Upper lobe of right lung (tissue), 1 donor: ENCODE measurements around the gene IFNAR1. TPM values are rescaled to one million over a fixed set of nuclear protein-coding genes. Genes with fewer than 3 reads are reported as not detected.
A peak's percentile ranks its signal among the peaks of the same experiment; 100 is the strongest.

Experiments used
- ATAC-seq: fragments of 200-7000 bp; cut with Tn5 transposase; one replicate; pipeline ENCODE4 v1.9.1; 2020; ENCODE audit warnings: mild to moderate bottlenecking, moderate library complexity
- DNase-seq: peaks from one replicate; pipeline ENCODE4 v3.0.0-alpha.2; 2020
- H3K27ac ChIP-seq: fragments of 200-600 bp; one replicate; pipeline ENCODE4 v1.8.0; 2022
- H3K27me3 ChIP-seq: fragments of 200-600 bp; one replicate; pipeline ENCODE4 v1.8.0; 2022; ENCODE audit warnings: mild to moderate bottlenecking
- H3K36me3 ChIP-seq: fragments of 200-600 bp; one replicate; pipeline ENCODE4 v1.8.0; 2022
- H3K4me1 ChIP-seq: fragments of 200-600 bp; one replicate; pipeline ENCODE4 v1.8.0; 2022
- H3K4me3 ChIP-seq: fragments of 200-600 bp; one replicate; pipeline ENCODE4 v1.8.0; 2022; ENCODE audit warnings: mild to moderate bottlenecking
- H3K9me3 ChIP-seq: fragments of 200-600 bp; one replicate; pipeline ENCODE4 v1.8.0; 2022
- intact Hi-C: fragments of 100-400 bp; cut with DNase I; formaldehyde crosslinking; loops from one replicate; pipeline ENCODE4 v1.11.0; 2022
- long read RNA-seq: library from polyadenylated mRNA; unstranded; transcript quantifications from one replicate; pipeline ENCODE4 v2.0.0, GENCODE V29; 2021
- total RNA-seq: library from RNA; stranded (reverse); fragmentation: NEBNext Ultra II Directional; extraction: Animal tissue kit (Norgen Biotek cat#: 25700); gene quantifications from one replicate; pipeline ENCODE4 v1.2.1, GENCODE V29; 2021
- TF ChIP-seq, protein P1 (sequence below): fragments of 200-600 bp; IDR thresholded peaks from one replicate; pipeline ENCODE4 v1.8.0; 2022; ENCODE audit warnings: antibody characterized with exemption
- donor health status: DM: no; HTN: yes; CAD: no; lungs with severe emphysema.

Gene IFNAR1
- 72.1 TPM for total RNA-seq
- long read RNA-seq, full-length matches to known transcripts: 50 of 64 reads
- long read RNA-seq, partial matches to known transcripts: 1 of 64 reads
- long read RNA-seq, other reads (novel, unspliced or antisense): 13 of 64 reads

DNA sequence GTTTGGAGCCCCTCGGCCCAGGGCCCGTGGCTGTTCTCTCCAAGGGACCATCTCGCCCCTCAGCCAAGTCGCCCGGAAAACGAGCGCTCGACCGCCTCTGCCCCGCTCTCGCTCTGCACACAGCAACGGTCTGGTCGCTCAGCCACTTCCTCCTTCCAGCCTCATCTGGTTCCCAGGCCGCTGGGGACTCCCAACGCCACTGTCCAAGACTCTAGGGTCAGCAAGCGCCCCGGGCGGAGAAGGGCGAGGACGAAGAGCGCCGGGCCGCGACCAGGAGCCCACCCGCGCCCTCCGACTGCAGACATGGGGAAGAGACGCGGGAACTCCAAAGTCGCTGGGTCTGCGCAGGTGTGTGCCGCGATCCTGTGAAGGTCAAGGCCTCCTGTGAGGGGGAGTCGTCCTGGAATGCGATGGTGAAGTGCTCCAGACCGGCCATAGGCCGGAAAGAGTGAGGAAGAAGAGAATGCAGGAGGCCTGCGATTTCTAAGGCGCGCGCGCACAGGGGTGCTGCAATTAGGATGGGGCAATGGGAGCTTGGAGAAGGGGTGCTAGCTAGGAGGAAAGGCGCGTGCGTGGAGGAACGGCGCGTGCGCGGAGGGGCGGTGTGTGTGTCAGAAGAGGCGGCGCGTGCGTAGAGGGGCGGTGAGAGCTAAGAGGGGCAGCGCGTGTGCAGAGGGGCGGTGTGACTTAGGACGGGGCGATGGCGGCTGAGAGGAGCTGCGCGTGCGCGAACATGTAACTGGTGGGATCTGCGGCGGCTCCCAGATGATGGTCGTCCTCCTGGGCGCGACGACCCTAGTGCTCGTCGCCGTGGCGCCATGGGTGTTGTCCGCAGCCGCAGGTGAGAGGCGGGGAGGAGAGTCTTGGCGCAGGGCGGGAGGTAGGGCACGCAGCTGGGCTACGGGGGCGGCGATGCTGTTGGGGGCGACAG lies at the start of gene IFNAR1:
Gene IFNAR1 (plus strand): TSS at position 680 of the 931 bp plus-strand sequence. CDS start 86 bp downstream, at position 766.
- peak within 1 kb of the TSS; percentile 96 for H3K4me3 ChIP-seq
- no peaks in the 10 kb centered on the region for H3K36me3 ChIP-seq
- intact Hi-C loops: no loop called here
- peaks cover 30% of the 10 kb centered on the region for H3K4me1 ChIP-seq
- no peaks in the 10 kb centered on the region for H3K9me3 ChIP-seq
- DNase-seq (peak; percentile 100), ATAC-seq (peak; percentile 99)
- no peaks in the 10 kb centered on the region for H3K27me3 ChIP-seq
- H3K27ac ChIP-seq: peak within 1 kb of the TSS; percentile 99
- TF ChIP-seq, protein P1, sequence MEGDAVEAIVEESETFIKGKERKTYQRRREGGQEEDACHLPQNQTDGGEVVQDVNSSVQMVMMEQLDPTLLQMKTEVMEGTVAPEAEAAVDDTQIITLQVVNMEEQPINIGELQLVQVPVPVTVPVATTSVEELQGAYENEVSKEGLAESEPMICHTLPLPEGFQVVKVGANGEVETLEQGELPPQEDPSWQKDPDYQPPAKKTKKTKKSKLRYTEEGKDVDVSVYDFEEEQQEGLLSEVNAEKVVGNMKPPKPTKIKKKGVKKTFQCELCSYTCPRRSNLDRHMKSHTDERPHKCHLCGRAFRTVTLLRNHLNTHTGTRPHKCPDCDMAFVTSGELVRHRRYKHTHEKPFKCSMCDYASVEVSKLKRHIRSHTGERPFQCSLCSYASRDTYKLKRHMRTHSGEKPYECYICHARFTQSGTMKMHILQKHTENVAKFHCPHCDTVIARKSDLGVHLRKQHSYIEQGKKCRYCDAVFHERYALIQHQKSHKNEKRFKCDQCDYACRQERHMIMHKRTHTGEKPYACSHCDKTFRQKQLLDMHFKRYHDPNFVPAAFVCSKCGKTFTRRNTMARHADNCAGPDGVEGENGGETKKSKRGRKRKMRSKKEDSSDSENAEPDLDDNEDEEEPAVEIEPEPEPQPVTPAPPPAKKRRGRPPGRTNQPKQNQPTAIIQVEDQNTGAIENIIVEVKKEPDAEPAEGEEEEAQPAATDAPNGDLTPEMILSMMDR: no peak

DNA sequence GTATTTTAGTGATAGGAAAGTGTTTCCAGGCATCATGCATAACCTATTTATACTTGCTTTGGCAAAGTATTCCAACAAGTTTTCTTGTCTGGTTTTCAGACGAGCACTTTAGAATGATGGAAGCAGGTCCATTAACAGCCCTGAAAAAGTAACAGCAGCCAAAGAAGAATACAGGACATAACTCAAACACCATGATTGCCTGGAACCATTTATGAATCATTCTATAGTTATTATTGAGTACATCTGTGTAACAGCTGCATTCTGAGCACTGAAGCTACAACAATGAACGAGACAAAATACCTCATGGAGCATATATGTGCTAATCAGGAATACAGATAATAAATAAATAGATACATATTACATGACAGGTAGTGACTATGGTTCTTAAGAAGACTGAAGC lies 46.0 kb upstream of the IFNAR1 start:
- H3K9me3 ChIP-seq: no peaks in the 10 kb centered on the region
- ATAC-seq (no peak), DNase-seq (no peak)
- no peak overlapping the region for H3K4me3 ChIP-seq
- no peaks in the 10 kb centered on the region for H3K4me1 ChIP-seq
- H3K36me3 ChIP-seq: peaks cover 71% of the 10 kb centered on the region
- TF ChIP-seq, protein P1: no peak
- no peaks in the 10 kb centered on the region for H3K27me3 ChIP-seq
- intact Hi-C loops: no loop called here
- H3K27ac ChIP-seq: no peak overlapping the region

- Histone ChIP-seq H3K4me3 (no peak overlapping the region), H3K4me1 (no peaks in the 10 kb centered on the region), H3K27ac (no peak overlapping the region), H3K36me3 (peaks cover 72% of the 10 kb centered on the region), H3K9me3 (no peaks in the 10 kb centered on the region), H3K27me3 (no peaks in the 10 kb centered on the region)
- no peak for DNase-seq
- no peak for ATAC-seq
- intact Hi-C loops: no loop called here
- TF ChIP-seq, protein P1: no peak
These were observed 45.4 kb upstream of the IFNAR1 start for GRCh38 chr21:33279330-33279820.

DNA sequence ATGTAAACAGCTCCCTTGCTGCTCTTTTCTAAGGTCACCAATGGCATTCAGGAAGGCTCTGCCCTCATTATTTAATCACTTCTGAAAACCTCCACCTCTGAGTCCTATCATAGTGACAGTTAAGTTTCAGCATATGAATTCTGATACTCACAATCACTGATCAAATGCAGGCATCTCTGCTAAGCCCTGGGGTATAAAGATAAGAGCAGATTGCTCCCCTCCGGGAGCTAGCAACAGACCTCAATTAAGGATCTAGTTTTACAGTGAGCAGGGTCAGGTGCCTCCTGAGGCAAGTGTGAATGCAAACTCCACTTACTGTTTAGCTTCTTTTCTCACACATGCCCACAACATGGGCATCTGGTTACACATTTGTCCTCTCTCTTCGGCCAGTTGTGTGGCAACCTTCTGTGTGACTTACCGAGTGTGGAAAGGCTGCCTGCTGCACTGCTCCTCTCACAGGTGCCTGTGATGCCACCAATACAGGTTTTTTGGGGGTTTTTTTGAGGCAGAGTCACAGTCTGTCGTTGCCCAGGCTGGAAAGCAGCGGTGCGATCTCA lies 43.6 kb upstream of the IFNAR1 start:
- DNase-seq (no peak), ATAC-seq (no peak)
- TF ChIP-seq, protein P1: no peak
- Histone ChIP-seq H3K36me3 (peaks cover 75% of the 10 kb centered on the region), H3K4me1 (peaks cover 4% of the 10 kb centered on the region), H3K27me3 (no peaks in the 10 kb centered on the region), H3K9me3 (no peaks in the 10 kb centered on the region), H3K4me3 (no peak overlapping the region), H3K27ac (no peak overlapping the region)
- intact Hi-C loops: no loop called here

- DNase-seq: no peak
- no peak overlapping the region for H3K27ac ChIP-seq
- H3K9me3 ChIP-seq: no peaks in the 10 kb centered on the region
- peaks cover 21% of the 10 kb centered on the region for H3K4me1 ChIP-seq
- intact Hi-C loops: no loop called here
- no peak overlapping the region for H3K4me3 ChIP-seq
- TF ChIP-seq, protein P1: no peak
- ATAC-seq: no peak
- no peaks in the 10 kb centered on the region for H3K27me3 ChIP-seq
- peaks cover 63% of the 10 kb centered on the region for H3K36me3 ChIP-seq
These were observed 41.6 kb upstream of the IFNAR1 start for GRCh38 chr21:33283203-33283602.
